Measurements from ENCODE around the gene B2M.

- TF ChIP-seq CTCF (IDR thresholded peaks at IDR 0.05), result no peak
- TF ChIP-seq POLR2A (IDR thresholded peaks at IDR 0.05), result no peak
Measured at GRCh38 chr15:44662478-44663409, 48.6 kb upstream of the B2M start.

All from Peyer's patch (tissue), 4 donors.